Glomerular visceral epithelial cell (primary cell): Measurements from ENCODE around the gene RGCC.

Experiments used
- DNase-seq: peaks from one replicate; pipeline ENCODE4 v3.0.0-alpha.2; 2016; ENCODE audit errors: extremely low spot score

Gene RGCC

DNA sequence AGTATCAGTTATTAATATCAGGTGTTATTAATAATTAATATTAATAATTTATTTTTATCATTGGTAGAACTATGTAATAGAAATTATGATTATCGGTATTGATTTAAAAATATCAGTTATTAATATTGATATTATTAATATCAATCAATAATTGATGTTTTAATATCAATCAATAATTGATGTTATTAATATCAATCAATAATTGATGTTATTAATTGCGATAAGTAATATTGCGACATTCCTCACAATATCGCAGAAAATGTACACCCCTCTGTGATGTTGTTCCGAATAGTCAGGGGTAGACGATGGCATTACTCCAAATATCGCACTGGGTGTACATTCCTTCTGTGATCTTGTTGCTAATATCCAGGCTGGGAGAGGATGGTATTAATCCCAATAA lies 3.7 kb upstream of the RGCC start:
- no peak for DNase-seq

- no peak for DNase-seq
Observed at GRCh38 chr13:41454170-41454569, 3.2 kb upstream of the RGCC start.

DNA sequence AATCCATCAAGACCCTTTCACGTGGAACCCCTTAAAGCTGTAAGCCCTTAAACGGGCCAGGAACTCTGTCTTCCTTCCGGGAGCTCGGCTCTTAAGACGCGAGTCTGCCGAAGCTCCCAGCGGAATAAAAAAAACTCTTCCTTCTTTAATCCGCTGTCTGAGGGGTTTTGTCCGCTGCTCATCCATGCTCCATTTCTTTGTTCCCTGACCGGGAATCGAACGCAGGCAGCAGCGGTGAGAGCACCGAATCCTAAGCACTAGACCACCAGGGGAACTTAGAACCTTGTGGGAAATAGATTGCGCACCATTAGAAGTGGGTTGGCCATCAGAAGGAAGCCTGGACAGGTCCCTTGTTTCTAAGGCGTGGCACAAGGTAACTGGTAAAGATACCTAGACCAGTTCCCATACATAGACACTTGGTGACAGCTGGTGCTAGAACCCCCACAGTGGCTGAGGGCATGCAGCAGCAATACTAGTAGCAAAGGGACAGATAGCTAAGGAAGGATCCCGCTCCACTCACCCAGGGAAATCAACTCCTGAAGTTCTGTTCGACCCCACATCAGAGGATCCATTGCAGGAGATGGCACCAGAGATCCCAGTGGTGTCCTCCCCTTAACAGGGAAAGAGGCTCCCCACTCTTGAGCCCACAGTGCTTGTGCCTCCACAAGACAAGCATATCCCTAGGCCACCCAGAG lies 1.5 kb upstream of the RGCC start:
- DNase-seq, result no peak

DNA sequence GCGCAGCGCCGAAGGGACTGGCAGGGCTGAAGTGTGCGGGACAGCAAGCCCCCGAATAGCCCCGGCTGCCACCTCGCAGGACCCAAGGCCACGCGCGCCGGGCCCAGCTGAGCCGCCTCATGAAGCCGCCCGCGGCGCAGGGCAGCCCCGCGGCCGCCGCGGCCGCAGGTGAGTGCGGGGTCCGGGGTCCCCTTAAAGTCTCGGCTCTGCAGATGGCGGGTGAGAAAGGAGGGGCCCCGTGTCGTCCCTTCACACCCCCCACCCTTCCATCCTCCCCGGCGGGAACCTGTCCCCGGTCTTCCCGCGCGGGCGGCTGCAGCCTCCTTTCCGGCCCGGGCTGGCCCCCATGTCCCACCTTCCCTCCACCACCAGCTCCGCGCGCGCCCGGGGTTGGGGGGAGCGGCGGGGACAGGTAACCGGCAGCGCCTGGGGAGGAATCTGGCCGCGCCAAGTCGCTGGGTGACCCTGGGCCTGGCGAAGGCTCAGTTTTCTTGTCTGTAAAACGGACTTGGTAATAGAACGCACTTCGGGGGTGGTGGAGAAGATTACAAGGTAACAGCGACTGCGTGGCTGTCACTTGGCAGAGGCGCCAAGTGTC lies 338 bp downstream of the RGCC start:
- no peak for DNase-seq

GRCh38 chr13:41458187-41458760 lies 924 bp downstream of the RGCC start:
- no peak for DNase-seq

- DNase-seq, result peak; percentile 40
Observed at GRCh38 chr13:41458761-41459431, 1.5 kb downstream of the RGCC start.

GRCh38 chr13:41459432-41460073 lies 2.2 kb downstream of the RGCC start:
- DNase-seq, result no peak

- DNase-seq, result no peak
Observed at GRCh38 chr13:41460074-41460465, 2.7 kb downstream of the RGCC start.

DNA sequence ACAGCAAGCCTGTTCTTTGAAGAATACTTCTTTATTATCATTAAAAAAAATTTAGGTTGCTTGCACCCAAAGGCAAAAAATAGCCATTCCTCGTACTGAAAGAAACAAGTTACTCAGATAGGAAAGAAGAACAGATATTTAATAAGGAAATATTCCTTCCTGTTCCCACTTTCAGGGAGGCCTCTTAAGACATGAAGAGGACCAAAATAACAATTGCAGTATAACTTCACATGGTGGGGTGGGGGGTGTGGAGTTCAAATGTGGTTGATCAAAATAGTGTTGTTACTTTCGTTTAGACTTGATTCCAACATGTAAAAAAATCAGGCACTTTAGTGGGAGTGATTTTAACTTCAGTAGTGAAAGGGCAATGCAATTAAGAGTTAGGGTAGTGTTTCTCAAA lies 3.6 kb downstream of the RGCC start:
- DNase-seq, result no peak

DNA sequence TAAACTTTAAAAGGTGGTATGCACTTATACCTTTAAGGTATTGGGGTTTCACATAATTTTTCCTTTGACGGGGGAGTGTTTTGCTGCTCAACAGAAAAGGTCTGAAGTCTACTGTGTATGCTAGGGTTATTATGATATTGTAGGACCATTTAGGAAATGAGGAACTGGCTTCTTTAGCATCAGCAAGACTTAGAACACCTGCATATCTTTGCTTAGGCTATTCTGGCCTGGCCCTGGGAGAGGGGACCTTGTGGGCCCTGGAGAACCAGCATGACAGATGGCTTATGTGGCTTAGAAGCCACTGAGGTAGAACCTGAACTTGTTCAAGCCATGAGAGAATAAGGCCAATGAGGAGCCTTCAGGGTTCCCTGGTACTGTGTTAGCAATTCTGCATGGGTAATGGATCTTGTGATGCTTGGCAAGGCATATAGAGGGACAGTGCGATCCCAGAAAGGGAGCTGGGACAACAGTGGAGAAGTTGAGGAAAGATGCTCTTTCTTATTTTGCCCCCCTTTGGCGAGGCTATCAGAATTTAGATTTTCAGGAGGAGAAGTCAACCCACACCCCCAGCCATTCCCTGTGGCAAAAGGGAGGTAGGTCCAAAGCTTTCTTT lies 4.3 kb downstream of the RGCC start:
- no peak for DNase-seq

- no peak for DNase-seq
Observed at GRCh38 chr13:41462427-41462826, 5.1 kb downstream of the RGCC start.

DNA sequence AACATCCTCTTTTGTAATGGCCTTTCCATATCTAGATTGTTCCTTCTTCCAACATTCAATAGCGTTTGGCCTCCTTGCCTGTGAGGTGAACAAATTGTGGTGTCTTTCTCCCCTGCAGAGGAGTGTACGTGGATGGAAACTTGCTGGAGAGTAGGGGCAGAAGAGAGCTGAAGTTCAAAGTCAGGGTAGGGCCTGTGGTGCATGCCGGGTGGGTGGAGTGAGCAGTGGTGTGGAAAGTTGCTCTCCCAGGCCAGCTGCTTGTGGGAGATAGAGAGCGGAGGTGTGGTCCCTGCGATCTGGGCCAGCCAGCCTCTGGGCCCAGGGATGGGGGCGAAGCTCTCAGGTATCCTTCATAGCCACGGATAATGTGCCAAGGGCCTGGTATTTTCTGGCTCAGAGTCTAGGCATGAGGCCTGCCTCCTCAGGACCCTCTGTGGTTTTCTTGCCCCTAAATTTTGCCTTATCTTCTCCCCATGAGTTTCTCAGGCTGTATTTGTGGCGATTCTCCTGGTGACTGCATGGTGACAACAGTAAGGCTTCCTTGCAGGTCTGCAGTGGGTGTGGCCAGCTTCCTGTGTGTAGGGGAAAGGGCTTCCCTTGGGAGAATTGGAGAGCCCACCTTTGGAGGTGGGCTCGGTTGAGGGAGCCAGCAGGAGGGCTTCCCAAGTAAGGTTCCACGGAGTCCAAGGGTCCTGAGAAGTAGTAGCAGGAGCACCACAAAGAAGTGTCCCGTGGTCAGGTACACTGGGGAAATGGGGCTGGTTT lies 6.7 kb downstream of the RGCC start:
- DNase-seq, result peak; percentile 36

DNA sequence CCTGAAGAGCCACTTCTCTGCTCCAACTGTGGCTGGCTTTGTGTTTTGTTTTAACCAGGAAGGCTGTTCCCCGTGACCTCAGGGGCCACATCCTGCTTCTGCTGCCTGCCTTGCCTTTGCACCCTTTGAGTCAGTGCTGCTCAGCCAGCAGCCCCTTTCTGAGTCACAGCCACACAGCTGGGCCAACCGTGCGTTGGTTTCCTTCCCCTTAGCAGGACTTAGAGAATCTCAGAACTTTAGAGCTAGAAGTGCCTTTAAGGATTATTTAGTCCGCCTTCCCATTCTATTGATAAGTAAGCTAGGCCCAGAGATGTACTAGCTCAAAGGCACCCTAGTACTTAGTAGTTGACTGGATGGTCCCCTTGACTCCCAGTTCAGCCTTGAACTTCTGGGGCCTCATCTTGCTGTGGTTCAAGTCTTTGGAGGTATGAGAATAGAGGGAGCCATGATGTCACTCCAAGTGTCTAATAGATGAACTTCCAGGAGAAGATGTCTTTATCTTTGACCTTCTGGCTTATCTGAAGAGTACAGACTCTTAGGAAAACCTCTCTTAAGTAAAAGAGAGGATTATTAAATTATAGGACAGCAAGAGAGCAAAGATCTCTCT lies 8.0 kb downstream of the RGCC start:
- peak; percentile 77 for DNase-seq

DNA sequence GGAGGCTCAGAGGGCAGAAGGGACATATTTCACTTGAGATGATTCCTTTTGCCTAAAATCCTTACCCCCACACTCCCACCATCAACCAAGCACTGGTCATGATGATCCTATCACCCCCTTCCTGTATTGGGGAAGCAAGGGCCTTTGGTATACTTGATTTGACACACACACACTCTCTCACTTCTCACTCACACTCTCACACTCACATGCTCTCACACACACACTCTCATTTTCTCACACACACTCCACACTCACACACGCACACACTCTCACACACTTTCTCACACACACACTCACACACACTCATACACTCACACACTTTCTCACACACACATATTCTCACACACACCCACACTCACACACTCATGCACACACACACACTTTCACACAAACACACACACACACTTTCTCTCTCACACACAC lies 8.6 kb downstream of the RGCC start:
- DNase-seq, result no peak

DNA sequence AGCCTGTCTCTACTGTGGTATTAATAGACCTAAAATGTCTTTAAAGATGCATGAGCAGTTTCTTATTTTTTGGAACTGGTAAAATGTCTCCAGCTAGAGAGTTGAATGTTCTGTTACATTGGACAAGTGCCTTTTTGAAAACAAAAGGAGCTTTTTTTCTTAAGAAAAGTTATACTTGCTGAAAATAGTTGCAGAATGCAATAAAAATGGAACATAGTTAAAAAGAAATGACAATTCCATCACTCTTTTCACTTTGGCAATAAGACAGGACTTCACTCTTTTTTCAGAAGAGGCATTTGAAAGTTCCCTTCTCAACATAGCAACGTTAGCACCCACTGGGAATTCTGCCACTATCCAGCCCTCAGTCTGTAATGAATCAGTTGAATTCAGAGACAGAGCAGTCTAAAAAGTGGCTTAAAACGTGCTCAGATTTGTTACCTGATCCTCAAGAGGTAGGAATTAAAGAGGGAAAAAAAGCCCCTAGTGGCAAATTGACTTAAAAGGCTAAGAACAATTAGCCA lies 10.1 kb downstream of the RGCC start:
- no peak for DNase-seq

GRCh38 chr13:41468631-41469030 lies 11.3 kb downstream of the RGCC start:
- no peak for DNase-seq

DNA sequence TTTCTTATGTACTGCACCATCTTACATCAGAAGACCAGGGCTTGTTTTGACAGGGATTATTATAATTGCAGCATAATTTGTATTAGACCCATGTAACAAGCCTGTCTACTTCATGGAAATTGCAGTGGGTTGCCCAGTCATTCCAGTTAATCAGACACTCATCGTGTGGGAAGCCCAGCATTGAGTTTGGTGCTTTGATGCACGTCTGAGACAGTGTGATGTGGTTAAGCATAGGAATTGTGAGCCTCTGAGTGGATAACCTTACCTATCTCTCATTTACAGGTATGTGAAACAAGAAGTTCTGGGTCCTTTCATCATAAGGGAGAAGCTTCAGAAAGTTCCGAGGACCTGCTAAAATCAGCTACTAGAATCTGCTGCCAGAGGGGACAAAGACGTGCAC lies 12.8 kb downstream of the RGCC start:
- DNase-seq, result no peak

DNA sequence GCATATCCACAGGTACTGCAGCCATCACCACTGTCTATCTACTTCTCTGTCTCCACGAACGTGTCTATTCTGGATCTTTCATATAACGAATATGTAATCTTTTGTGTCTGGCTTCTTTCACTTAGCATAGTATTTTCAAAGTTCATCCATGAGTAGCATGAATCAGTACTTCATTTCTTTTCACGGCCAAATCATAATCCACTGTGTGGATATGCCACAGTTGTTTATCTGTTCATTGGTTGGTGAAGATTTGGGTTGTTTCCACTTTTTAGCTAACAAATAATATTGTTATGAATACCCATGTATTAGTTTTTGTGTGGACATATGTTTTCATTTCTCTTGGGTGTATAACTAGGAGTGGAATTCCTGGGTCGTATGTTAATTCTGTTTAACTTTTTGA lies 14.4 kb downstream of the RGCC start:
- no peak for DNase-seq

GRCh38 chr13:41487222-41487621 lies 29.9 kb downstream of the RGCC start:
- DNase-seq, result no peak

DNA sequence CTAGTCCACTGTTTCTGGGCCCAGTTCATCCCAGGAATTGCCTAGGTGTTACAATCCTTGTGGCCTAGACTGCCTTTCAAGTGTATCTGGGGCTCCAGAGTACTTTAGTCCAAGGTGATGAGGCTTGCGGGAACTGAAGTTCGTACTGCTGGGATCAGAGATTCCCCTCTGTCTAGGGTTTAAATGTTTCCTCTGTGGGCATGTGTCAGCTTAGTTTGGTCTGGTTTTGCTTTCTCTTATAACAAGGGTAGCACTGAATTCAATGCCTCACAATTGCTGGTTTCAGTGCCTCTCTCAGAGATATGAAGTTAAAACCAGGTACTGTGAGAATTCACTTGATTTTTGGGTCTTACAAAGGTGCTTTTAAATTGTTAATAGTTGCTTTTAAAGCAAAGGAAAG lies 30.8 kb downstream of the RGCC start:
- DNase-seq, result no peak
